Activated CD4-positive, alpha-beta T cell treated with anti-CD3 and anti-CD28 coated beads for 4 hours (primary cell): ENCODE results near the gene CACUL1.
A peak's percentile ranks its signal among the peaks of the same experiment; 100 is the strongest.
"Not testable (repeated sequence)": the region's sequence is repeated elsewhere in the genome, so short reads cannot be mapped to it uniquely, and the experiment has no call there.

Source experiments
- DNase-seq, 2 donors: peaks; one replicate each; pipeline ENCODE4 v3.0.0-alpha.2; 2020

CACUL1 gene

GRCh38 chr10:118754556-118755423, at the start of gene CACUL1:
Gene CACUL1 (minus strand): TSS chr10:118754970. CDS start chr10:118754762, 208 bp downstream.
- DNase-seq, result peak; percentile 99 to 100

GRCh38 chr10:118804262-118804773, 49.5 kb upstream of the CACUL1 start:
- DNase-seq, result no peak

DNA sequence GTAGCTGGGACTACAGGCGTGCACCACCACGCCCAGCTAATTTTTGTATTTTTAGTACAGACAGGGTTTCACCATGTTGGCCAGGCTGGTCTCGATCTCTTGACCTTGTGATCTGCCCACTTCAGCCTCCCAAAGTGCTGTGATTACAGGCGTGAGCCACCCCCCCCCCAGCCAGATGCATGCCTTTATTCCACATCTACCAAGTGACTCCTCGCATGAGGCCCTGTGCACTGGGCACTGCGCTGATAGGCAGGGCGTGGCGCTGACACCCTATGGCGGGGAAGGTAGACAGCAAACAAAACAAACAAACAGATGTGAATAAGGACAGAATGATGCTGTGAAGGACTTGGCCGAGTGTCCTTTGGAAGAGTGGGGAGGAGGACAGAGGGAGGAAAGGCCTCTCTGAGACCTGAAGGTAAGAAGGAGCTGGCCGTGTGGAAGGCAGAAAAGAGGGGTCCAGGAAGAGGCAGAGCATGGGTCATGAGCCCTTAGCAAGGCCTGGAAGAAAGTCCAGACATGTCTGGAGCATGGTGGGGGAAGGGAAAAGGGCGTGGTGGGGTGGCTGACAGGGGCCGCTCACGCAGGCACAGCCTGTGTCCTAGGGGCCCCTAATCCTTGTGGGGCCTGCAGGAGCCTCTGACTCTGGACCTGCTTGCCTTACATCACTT, 47.5 kb upstream of the CACUL1 start:
- no peak for DNase-seq

- peak in 1 of 2 donors; percentile 10 for DNase-seq
Measured at GRCh38 chr10:118800920-118801319, 46.1 kb upstream of the CACUL1 start.

- no peak for DNase-seq
Measured at GRCh38 chr10:118799777-118800176, 45.0 kb upstream of the CACUL1 start.

- no peak for DNase-seq
Measured at GRCh38 chr10:118798231-118798662, 43.5 kb upstream of the CACUL1 start.

- DNase-seq, result not testable (repeated sequence)
Measured at GRCh38 chr10:118794971-118795370, 40.2 kb upstream of the CACUL1 start.

GRCh38 chr10:118793545-118793944, 38.8 kb upstream of the CACUL1 start:
- no peak for DNase-seq

- DNase-seq, result no peak
Measured at GRCh38 chr10:118792526-118792925, 37.8 kb upstream of the CACUL1 start.

GRCh38 chr10:118790058-118790457, 35.3 kb upstream of the CACUL1 start:
- DNase-seq, result no peak

DNA sequence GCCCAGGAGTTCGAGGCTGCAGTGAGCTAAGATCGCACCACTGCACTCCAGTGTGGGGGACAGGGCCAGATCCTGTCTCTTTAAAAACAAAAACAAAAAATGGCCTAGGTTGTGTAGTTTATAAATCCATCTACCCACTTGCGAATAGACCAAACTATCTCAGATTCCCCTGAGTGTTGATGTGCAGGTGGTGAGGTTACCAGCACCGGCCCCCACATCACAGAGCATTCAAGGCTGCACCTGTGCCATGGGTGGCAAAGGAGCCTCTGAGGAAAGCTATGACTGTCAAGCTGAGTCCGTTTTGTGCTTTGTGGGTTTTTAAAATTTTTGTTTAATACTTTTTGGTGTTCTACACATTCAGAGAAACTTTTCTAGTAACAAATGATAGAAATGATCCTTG, 30.8 kb upstream of the CACUL1 start:
- no peak for DNase-seq

GRCh38 chr10:118783776-118784545, 29.2 kb upstream of the CACUL1 start:
- no peak for DNase-seq

DNA sequence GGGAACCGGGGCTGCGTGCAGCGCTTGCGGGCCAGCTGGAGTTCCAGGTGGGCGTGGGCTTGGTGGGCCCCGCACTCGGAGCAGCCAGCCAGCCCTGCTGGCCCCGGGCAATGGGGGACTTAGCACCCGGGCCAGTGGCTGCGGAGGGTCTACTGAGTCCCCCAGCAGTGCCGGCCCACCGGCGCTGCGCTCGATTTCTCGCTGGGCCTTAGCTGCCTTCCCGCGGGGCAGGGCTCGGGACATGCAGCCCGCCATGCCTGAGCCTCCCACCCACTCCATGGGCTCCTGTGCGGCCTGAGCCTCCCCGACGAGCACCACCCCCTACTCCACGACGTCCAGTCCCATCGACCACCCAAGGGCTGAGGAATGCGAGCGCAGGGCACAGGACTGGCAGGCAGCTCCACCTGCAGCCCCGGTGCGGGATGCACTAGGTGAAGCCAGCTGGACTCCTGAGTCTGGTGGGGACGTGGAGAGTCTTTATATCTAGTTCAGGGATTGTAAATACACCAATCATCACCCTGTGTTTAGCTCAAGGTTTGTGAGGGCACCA, 28.2 kb upstream of the CACUL1 start:
- DNase-seq, result not testable (repeated sequence)

- DNase-seq, result no peak
Measured at GRCh38 chr10:118781541-118781940, 26.8 kb upstream of the CACUL1 start.

DNA sequence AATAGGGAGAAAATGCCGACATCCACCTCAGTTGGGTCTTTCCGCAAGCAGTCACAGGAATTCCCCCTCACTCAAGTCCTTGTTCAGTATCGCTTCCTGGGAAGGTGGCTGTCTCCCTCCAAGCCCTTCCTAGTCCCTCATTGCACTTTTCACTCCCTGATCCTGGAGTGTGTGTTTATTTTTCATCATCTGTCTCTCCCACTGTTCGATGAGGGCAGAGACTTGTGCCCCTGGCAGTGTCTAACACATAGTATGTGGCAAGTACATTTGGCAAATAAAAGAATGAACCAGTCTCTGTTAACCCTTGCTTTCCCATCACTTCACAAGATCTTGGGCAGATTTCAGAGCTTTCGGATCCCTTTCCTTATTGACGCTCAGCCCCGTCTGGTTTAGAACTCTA, 24.0 kb upstream of the CACUL1 start:
- no peak for DNase-seq

GRCh38 chr10:118776960-118777359, 22.2 kb upstream of the CACUL1 start:
- no peak for DNase-seq

- no peak for DNase-seq
Measured at GRCh38 chr10:118776033-118776432, 21.3 kb upstream of the CACUL1 start.

DNA sequence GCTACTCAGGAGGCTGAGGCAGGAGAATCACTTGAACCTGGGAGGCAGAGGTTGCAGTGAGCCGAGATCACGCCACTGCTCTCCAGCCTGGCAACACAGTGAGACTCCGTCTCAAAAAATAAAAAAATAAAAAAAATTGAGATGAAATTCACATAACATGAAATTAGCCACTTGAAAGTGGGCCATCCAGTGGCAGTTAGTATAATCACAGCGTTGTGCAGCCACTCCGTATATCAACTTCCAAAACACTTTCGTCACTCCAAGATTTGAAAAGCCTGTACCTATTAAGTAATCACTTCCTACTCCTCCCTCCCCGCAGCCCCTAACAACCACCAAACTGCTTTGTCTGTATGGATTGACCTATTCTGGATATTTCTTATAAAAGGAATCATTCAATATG, 20.7 kb upstream of the CACUL1 start:
- no peak for DNase-seq

DNA sequence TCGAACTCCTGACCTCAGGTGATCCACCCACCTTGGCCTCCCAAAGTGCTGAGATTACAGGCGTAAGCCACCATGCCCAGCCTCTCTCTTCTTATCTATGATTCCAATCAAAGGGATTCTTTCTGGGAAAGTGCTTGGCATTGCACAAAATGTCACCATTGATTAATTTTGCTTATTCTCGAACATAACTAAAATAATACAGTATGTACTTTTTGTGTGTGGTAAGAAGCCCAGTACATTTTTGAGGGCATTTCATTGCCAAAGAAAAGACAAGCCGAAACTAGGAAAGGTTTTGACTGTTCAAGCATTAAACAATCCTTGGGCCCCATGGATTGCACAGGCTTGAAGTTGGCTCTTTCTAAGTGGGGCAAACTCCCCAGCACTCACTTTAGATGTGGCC, 18.3 kb upstream of the CACUL1 start:
- no peak for DNase-seq

- no peak for DNase-seq
Measured at GRCh38 chr10:118771976-118772375, 17.2 kb upstream of the CACUL1 start.

GRCh38 chr10:118769898-118770600, 15.3 kb upstream of the CACUL1 start:
- no peak for DNase-seq
